Lung (tissue), 12 donors: ENCODE results near the gene EPB41L3. TPM values are rescaled to one million over a fixed set of nuclear protein-coding genes. Genes with fewer than 3 reads are reported as not detected.
A peak's percentile ranks its signal among the peaks of the same experiment; 100 is the strongest.

Experiments used
- ATAC-seq: fragments of 200-7000 bp; cut with Tn5 transposase; one replicate; pipeline ENCODE4 v1.9.1; 2020; ENCODE audit warnings: moderate number of reproducible peaks; ENCODE audit not compliant: insufficient read depth, low FRiP score
- DNase-seq, 3 donors: peaks; one replicate each; pipeline ENCODE4 v3.0.0-alpha.2; 2013 to 2017
- H3K27ac ChIP-seq, 2 donors: one replicate each; pipeline ENCODE4 v1.5.1; 2013; ENCODE audit warnings: mild to moderate bottlenecking in 2 of 2, moderate library complexity in 2 of 2, control low read depth in 1 of 2, inconsistent platforms in 1 of 2, low read depth in 1 of 2, low read length in 1 of 2
- H3K27me3 ChIP-seq, 3 donors: one replicate each; pipeline ENCODE4 v1.5.1; 2013; ENCODE audit warnings: low read length in 2 of 3; ENCODE audit not compliant: control insufficient read depth in 3 of 3, insufficient read depth in 3 of 3
- H3K36me3 ChIP-seq, 4 donors: one replicate each; pipeline ENCODE4 v1.5.1; 2013; ENCODE audit warnings: low read length in 4 of 4, mild to moderate bottlenecking in 1 of 4, moderate library complexity in 1 of 4; ENCODE audit not compliant: control insufficient read depth in 4 of 4, insufficient read depth in 4 of 4
- H3K4me1 ChIP-seq, 5 donors: one replicate each; pipeline ENCODE4 v1.5.1; 2013; ENCODE audit warnings: low read length in 5 of 5, mild to moderate bottlenecking in 2 of 5, moderate library complexity in 1 of 5; ENCODE audit not compliant: control insufficient read depth in 5 of 5, insufficient read depth in 5 of 5
- H3K4me3 ChIP-seq: one replicate; pipeline ENCODE4 v1.5.1; 2013; ENCODE audit warnings: mild to moderate bottlenecking, control low read depth, moderate library complexity
- H3K9ac ChIP-seq, 2 donors: one replicate each; pipeline ENCODE4 v1.5.1; 2013; ENCODE audit warnings: low read length in 2 of 2, control low read depth in 1 of 2; ENCODE audit not compliant: insufficient read depth in 1 of 2
- H3K9me3 ChIP-seq, 4 donors: one replicate each; pipeline ENCODE4 v1.5.1; 2013; ENCODE audit warnings: low read length in 3 of 4, mild to moderate bottlenecking in 1 of 4, moderate library complexity in 1 of 4; ENCODE audit not compliant: control insufficient read depth in 4 of 4, insufficient read depth in 3 of 4
- WGBS, 2 donors: extraction: QIAGEN DNeasy Blood & Tissue Kit; methylation state at CpG; one replicate each; pipeline ENCODE4 v1.1.7; 2013; 5-methylcytosine and 5-hydroxymethylcytosine counted together
- polyA plus RNA-seq, 2 donors: library from polyadenylated mRNA; stranded (reverse); fragments of 200-250 nt; gene quantifications; one replicate each; pipeline ENCODE4 v1.2.1, GENCODE V29; 2013
- total RNA-seq, 2 donors: library from RNA; depleted of rRNA in 1 of 2; stranded (reverse); fragments of >200 nt in 1 of 2; gene quantifications; one replicate each; pipeline ENCODE4 v1.2.1, GENCODE V29; 2014 to 2021
- TF ChIP-seq, protein P1 (sequence below): IDR thresholded peaks from 2 replicates; pipeline ENCODE4 v1.5.1; 2012; ENCODE audit warnings: mild to moderate bottlenecking; ENCODE audit errors: control extremely low read depth, extremely low read depth
- donor health status: control.
- donor health status: control.
- donor health status: Bipolar disorder and iron deficiency.
- donor health status: healthy.
- donor health status: DM: yes; HTN: yes; CAD: no.

The EPB41L3 gene
- total and polyA plus RNA-seq, 4 donors: 19.0 to 64.0 (median 39.9) TPM

DNA sequence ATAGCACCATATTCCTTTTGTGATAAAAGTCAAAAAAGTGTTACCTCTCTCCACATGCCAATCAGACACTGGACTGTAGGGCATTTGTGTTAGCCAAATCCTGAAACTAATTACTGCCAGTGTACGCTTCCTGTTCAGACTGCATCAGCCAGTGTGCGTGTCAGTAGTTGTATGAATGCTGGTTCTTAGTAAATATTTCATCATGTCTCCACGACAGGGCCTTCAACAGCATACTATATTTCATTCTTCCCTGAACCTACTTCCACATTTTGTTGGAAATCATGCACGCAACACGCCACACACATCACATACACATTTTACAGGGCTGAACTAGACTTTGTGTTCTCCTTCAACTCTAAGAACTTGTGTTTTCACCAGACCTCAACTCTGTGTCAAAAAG, 77.5 kb downstream of the EPB41L3 start:
- no peaks in the 10 kb centered on the region for H3K9me3 ChIP-seq
- H3K4me1 ChIP-seq: peaks cover 0 to 6% (median 0%) of the 10 kb centered on the region in 5 donors
- no peaks in the 10 kb centered on the region for H3K27me3 ChIP-seq
- DNase-seq (peak in 1 of 3 donors; percentile 13), ATAC-seq (no peak)
- no peaks in the 10 kb centered on the region for H3K36me3 ChIP-seq
- TF ChIP-seq, protein P1, sequence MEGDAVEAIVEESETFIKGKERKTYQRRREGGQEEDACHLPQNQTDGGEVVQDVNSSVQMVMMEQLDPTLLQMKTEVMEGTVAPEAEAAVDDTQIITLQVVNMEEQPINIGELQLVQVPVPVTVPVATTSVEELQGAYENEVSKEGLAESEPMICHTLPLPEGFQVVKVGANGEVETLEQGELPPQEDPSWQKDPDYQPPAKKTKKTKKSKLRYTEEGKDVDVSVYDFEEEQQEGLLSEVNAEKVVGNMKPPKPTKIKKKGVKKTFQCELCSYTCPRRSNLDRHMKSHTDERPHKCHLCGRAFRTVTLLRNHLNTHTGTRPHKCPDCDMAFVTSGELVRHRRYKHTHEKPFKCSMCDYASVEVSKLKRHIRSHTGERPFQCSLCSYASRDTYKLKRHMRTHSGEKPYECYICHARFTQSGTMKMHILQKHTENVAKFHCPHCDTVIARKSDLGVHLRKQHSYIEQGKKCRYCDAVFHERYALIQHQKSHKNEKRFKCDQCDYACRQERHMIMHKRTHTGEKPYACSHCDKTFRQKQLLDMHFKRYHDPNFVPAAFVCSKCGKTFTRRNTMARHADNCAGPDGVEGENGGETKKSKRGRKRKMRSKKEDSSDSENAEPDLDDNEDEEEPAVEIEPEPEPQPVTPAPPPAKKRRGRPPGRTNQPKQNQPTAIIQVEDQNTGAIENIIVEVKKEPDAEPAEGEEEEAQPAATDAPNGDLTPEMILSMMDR: no peak
- no peak overlapping the region for H3K4me3 ChIP-seq
- H3K9ac ChIP-seq: no peak overlapping the region
- no peak overlapping the region for H3K27ac ChIP-seq
- WGBS, 2 donors: 23 to 46% methylated on average over 5 of the region's 5 CpGs

DNA sequence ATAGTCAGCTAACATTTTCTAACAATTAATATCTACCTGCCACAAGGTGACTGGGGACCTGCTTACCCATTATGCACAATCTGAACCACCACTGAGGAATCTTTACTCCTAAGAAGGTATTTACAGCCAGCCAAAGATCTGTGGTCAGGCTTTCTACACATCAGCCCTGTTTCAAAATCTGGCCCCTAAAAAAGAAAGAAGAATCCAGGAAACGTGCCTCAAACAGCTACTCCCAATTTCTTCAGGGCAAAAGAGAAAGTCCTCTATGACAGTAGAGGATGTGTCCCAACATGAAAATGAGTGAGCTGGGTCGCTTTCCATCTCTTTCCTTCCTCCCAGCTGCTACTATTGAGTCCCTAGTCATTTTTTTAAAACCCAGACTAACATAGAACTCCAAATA, 79.5 kb downstream of the EPB41L3 start:
- TF ChIP-seq, protein P1: no peak
- Histone ChIP-seq H3K9me3 (no peaks in the 10 kb centered on the region), H3K27ac (no peak overlapping the region), H3K27me3 (no peaks in the 10 kb centered on the region), H3K4me3 (no peak overlapping the region), H3K36me3 (no peaks in the 10 kb centered on the region), H3K4me1 (peaks cover 0 to 6% (median 0%) of the 10 kb centered on the region in 5 donors), H3K9ac (no peak overlapping the region)
- DNase-seq (no peak), ATAC-seq (no peak)
- 36 to 55% methylated on average over 2 of the region's 2 CpGs for WGBS, 2 donors

DNA sequence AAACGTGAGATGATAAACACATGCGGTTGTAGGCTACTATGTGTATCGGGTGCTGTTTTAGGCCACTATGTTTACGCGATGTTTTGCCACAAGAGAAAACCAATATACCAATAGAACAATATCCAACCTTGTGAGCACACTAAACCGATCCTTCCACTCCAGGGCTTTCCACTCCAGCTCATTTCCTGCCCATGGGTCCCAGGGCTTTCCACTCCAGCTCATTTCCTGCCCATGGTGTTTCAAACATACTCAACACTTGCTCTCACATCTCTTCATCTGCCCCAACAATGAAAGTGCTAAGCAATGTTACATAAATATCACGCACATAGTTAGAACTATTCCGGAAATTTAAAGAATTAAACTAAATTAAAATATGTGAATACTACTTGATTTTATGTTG, 80.0 kb downstream of the EPB41L3 start:
- H3K27me3 ChIP-seq: no peaks in the 10 kb centered on the region
- peaks cover 0 to 6% (median 0%) of the 10 kb centered on the region in 5 donors for H3K4me1 ChIP-seq
- no peak overlapping the region for H3K4me3 ChIP-seq
- no peak overlapping the region for H3K27ac ChIP-seq
- no peaks in the 10 kb centered on the region for H3K9me3 ChIP-seq
- TF ChIP-seq, protein P1: no peak
- H3K36me3 ChIP-seq: no peaks in the 10 kb centered on the region
- no peak for ATAC-seq
- no peak overlapping the region for H3K9ac ChIP-seq
- no peak for DNase-seq
- WGBS, 2 donors: 81 to 86% methylated on average over 8 of the region's 8 CpGs

DNA sequence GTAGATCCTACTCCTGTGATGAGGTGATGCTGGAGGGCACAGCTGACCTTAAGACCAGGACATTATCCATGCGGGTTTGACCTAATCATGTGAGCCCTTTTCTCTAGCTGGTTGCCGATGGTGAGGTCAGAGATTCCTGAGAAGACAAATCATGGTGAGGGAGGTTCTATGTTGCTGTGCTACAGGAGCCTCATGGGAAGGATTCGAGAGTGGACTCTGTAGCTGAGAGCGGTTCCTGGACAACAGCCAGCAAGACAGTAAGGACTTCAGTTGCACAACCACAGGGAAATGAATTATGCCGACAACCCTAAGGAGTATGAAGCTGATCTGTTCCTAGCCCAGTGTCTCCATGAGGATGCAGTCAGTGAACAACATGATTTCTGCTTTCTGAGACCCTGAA, 80.4 kb downstream of the EPB41L3 start:
- 46 to 51% methylated on average over 5 of the region's 5 CpGs for WGBS, 2 donors
- H3K9me3 ChIP-seq: no peaks in the 10 kb centered on the region
- H3K4me3 ChIP-seq: no peak overlapping the region
- H3K4me1 ChIP-seq: peaks cover 0 to 6% (median 0%) of the 10 kb centered on the region in 5 donors
- DNase-seq (peak; percentile 54 to 78 (median 61)), ATAC-seq (peak; percentile 81)
- TF ChIP-seq, protein P1: no peak
- no peaks in the 10 kb centered on the region for H3K36me3 ChIP-seq
- no peak overlapping the region for H3K9ac ChIP-seq
- H3K27ac ChIP-seq: no peak overlapping the region
- H3K27me3 ChIP-seq: no peaks in the 10 kb centered on the region
